SU-DHL-6 (cell line): ENCODE data around the gene RBM34.

Experiments
- CTCF ChIP-seq: fragments of 200-600 bp; sonication (generic); IDR thresholded peaks from one replicate; pipeline ENCODE4 v1.5.1; 2017; ENCODE audit warnings: antibody characterized with exemption, mild to moderate bottlenecking, low read length, moderate library complexity; ENCODE audit not compliant: insufficient read depth, poor library complexity, severe bottlenecking
- EZH2phosphoT487 ChIP-seq: fragments of 200-600 bp; sonication (generic), shearing (Covaris generic); conservative IDR thresholded peaks from 2 replicates; pipeline ENCODE4 v1.6.1; 2018; ENCODE audit warnings: mild to moderate bottlenecking, antibody characterized with exemption, low read length, moderate library complexity, mixed read lengths

GRCh38 chr1:235129774-235130570 lies 31.1 kb downstream of the RBM34 start:
- no peak for TF ChIP-seq CTCF
- no peak for TF ChIP-seq EZH2phosphoT487
